H1 (cell line): ENCODE data around the gene ARHGAP15. TPM values are rescaled to one million over a fixed set of nuclear protein-coding genes. Genes with fewer than 3 reads are reported as not detected.

ENCODE experiments used
- CTCF ChIA-PET: fragments of 300-600 bp; sonication (Branson Sonifier 250); formaldehyde crosslinking; loops from one replicate; lab custom pipeline; 2021; ENCODE audit not compliant: partially characterized antibody; lab: Charles Lee
- POLR2A ChIA-PET: fragments of 300-600 bp; sonication (Branson Sonifier 250); formaldehyde crosslinking; loops from one replicate; lab custom pipeline; 2021; ENCODE audit warnings: inconsistent platforms; ENCODE audit not compliant: partially characterized antibody; lab: Charles Lee
- DNase-seq, 2 experiments: peaks; one replicate each; pipeline versions ENCODE4 v3.0.0 to v3.0.0-alpha.2; 2010 to 2022; ENCODE audit warnings: low spot score in 2 of 2, low read depth in 1 of 2, mixed read lengths in 1 of 2
- FAIRE-seq: peaks from 2 replicates; lab custom pipeline; 2011; peaks lifted over from hg19 to GRCh38; lab: Jason Lieb, UNC
- H2AFZ ChIP-seq: 2 replicates; pipeline ENCODE4 v1.8.1; 2012; ENCODE audit warnings: low read length, inconsistent platforms
- H2AK5ac ChIP-seq: 2 replicates; pipeline ENCODE4 v1.6.1; 2013; ENCODE audit warnings: low read depth, low read length
- H2BK120ac ChIP-seq: replicated peaks from 2 replicates; pipeline ENCODE3; 2013; ENCODE audit warnings: low read depth, low read length, inconsistent platforms
- H2BK12ac ChIP-seq: 2 replicates; pipeline ENCODE4 v1.6.1; 2013; ENCODE audit warnings: low read depth, low read length
- H2BK15ac ChIP-seq: 2 replicates; pipeline ENCODE4 v1.6.1; 2013; ENCODE audit warnings: low read length
- H2BK20ac ChIP-seq: 2 replicates; pipeline ENCODE4 v1.6.1; 2013; ENCODE audit warnings: low read length
- H2BK5ac ChIP-seq: 2 replicates; pipeline ENCODE4 v1.6.1; 2013; ENCODE audit warnings: low read depth, low read length
- H3K14ac ChIP-seq: 2 replicates; pipeline ENCODE4 v1.6.1; 2013; ENCODE audit warnings: inconsistent platforms; ENCODE audit not compliant: insufficient read length
- H3K18ac ChIP-seq: 2 replicates; pipeline ENCODE4 v1.6.1; 2013; ENCODE audit warnings: low read length; ENCODE audit errors: extremely low read depth
- H3K23ac ChIP-seq: 2 replicates; pipeline ENCODE4 v1.6.1; 2013; ENCODE audit warnings: inconsistent platforms; ENCODE audit not compliant: insufficient read length
- H3K23me2 ChIP-seq: 2 replicates; pipeline ENCODE4 v1.6.1; 2013; ENCODE audit warnings: low read depth, low read length
- H3K27ac ChIP-seq: 2 replicates; pipeline ENCODE4 v1.6.1; 2011; ENCODE audit warnings: low read depth, low read length, inconsistent platforms
- H3K27me3 ChIP-seq, 4 experiments: replicated peaks in 1 of 4; 1 replicate in 1 of 4; 2 replicates in 3 of 4; pipeline versions ENCODE4 v1.6.1 to v1.8.1; 2011 to 2013; ENCODE audit warnings: low read length in 3 of 4, mild to moderate bottlenecking in 3 of 4, inconsistent platforms in 2 of 4, mixed read lengths in 2 of 4, moderate library complexity in 1 of 4; ENCODE audit not compliant: control insufficient read depth in 3 of 4, insufficient read depth in 3 of 4; ENCODE audit errors: extremely low read depth in 1 of 4
- H3K36me3 ChIP-seq, 4 experiments: 2 replicates each; pipeline versions ENCODE4 v1.6.1 to v1.8.1; 2011 to 2013; ENCODE audit warnings: mild to moderate bottlenecking in 4 of 4, low read length in 3 of 4, moderate library complexity in 2 of 4, control low read depth in 1 of 4, inconsistent platforms in 1 of 4; ENCODE audit not compliant: insufficient read depth in 4 of 4, control insufficient read depth in 2 of 4
- H3K4ac ChIP-seq: replicated peaks from 2 replicates; pipeline ENCODE3; 2013; ENCODE audit warnings: low read length, low read depth, mixed read lengths, inconsistent platforms; ENCODE audit not compliant: insufficient read length
- H3K4me1 ChIP-seq, 4 experiments: replicated peaks in 1 of 4; 1 replicate in 1 of 4; 2 replicates in 3 of 4; pipeline versions ENCODE4 v1.6.1 to v1.8.1; 2011 to 2013; ENCODE audit warnings: low read length in 3 of 4, inconsistent platforms in 2 of 4, mixed read lengths in 1 of 4; ENCODE audit not compliant: insufficient read depth in 4 of 4, control insufficient read depth in 3 of 4
- H3K4me2 ChIP-seq, 2 experiments: 2 replicates each; pipeline versions ENCODE4 v1.6.1 to v1.8.1; 2011 to 2013; ENCODE audit warnings: low read depth in 2 of 2, low read length in 2 of 2, control low read depth in 1 of 2, inconsistent platforms in 1 of 2, mild to moderate bottlenecking in 1 of 2; ENCODE audit not compliant: insufficient read depth in 1 of 2
- H3K4me3 ChIP-seq, 4 experiments: fragments of 200-600, 300-600 bp in 1 of 4; sonication (generic), shearing (Covaris generic), sonication (Bioruptor Twin) in 1 of 4; 2 replicates each; pipeline versions ENCODE4 v1.5.1 to v1.8.1; 2011 to 2016; ENCODE audit warnings: low read length in 4 of 4, low read depth in 3 of 4, control low read depth in 2 of 4, inconsistent platforms in 2 of 4, mild to moderate bottlenecking in 2 of 4, mixed read lengths in 1 of 4, moderate library complexity in 1 of 4; ENCODE audit not compliant: insufficient read depth in 2 of 4; ENCODE audit errors: extremely low read depth in 1 of 4
- H3K56ac ChIP-seq: replicated peaks from 2 replicates; pipeline ENCODE3; 2013; ENCODE audit warnings: low read depth, mild to moderate bottlenecking, mixed read lengths, low read length, inconsistent platforms; ENCODE audit not compliant: insufficient read length
- H3K79me1 ChIP-seq: 2 replicates; pipeline ENCODE4 v1.6.1; 2013; ENCODE audit warnings: low read depth, low read length, control low read depth
- H3K79me2 ChIP-seq, 2 experiments: 2 replicates each; pipeline versions ENCODE4 v1.6.1 to v1.8.1; 2012 to 2013; ENCODE audit warnings: low read length in 2 of 2, mild to moderate bottlenecking in 2 of 2, inconsistent platforms in 1 of 2; ENCODE audit not compliant: insufficient read depth in 2 of 2, control insufficient read depth in 1 of 2
- H3K9ac ChIP-seq, 4 experiments: replicated peaks in 1 of 4; 1 replicate in 1 of 4; 2 replicates in 3 of 4; pipeline versions ENCODE4 v1.6.1 to v1.8.1; 2011 to 2013; ENCODE audit warnings: low read depth in 3 of 4, low read length in 3 of 4, control low read depth in 2 of 4, mild to moderate bottlenecking in 2 of 4, moderate library complexity in 2 of 4, inconsistent platforms in 1 of 4; ENCODE audit errors: extremely low read depth in 1 of 4
- H3K9me3 ChIP-seq, 2 experiments: 2 replicates each; pipeline versions ENCODE4 v1.6.1 to v1.8.1; 2012 to 2013; ENCODE audit warnings: mild to moderate bottlenecking in 2 of 2, moderate library complexity in 2 of 2, control low read depth in 1 of 2, inconsistent platforms in 1 of 2, low read depth in 1 of 2, low read length in 1 of 2, mixed read lengths in 1 of 2; ENCODE audit not compliant: insufficient read depth in 2 of 2
- H4K20me1 ChIP-seq, 2 experiments: replicated peaks in 1 of 2; 2 replicates each; pipeline versions ENCODE3 to v1.8.1; 2011 to 2013; ENCODE audit warnings: inconsistent platforms in 2 of 2, low read length in 2 of 2, mild to moderate bottlenecking in 1 of 2; ENCODE audit not compliant: insufficient read depth in 2 of 2, control insufficient read depth in 1 of 2
- H4K5ac ChIP-seq: 2 replicates; pipeline ENCODE4 v1.6.1; 2013; ENCODE audit warnings: low read length, low read depth, mixed read lengths, inconsistent platforms; ENCODE audit not compliant: insufficient read length
- H4K8ac ChIP-seq: 2 replicates; pipeline ENCODE4 v1.8.0; 2013; ENCODE audit warnings: mild to moderate bottlenecking, moderate library complexity, low read length, inconsistent platforms; ENCODE audit not compliant: insufficient read depth; ENCODE audit errors: extremely low read depth
- H4K91ac ChIP-seq: replicated peaks from 2 replicates; pipeline ENCODE3; 2013; ENCODE audit warnings: low read length, mixed read lengths, inconsistent platforms; ENCODE audit not compliant: insufficient read length
- EP300 ChIP-seq, 2 experiments: IDR thresholded peaks; 1 replicate in 1 of 2; 2 replicates in 1 of 2; pipeline ENCODE4 v1.6.1; 2011 to 2012; ENCODE audit warnings: low read depth in 2 of 2, low read length in 2 of 2, mild to moderate bottlenecking in 2 of 2, borderline replicate concordance in 1 of 2, inconsistent platforms in 1 of 2, moderate library complexity in 1 of 2
- NANOG ChIP-seq: IDR thresholded peaks from 2 replicates; pipeline ENCODE4 v1.6.1; 2011; ENCODE audit warnings: low read length, low read depth, mild to moderate bottlenecking, inconsistent platforms; ENCODE audit not compliant: insufficient read depth, poor library complexity, severe bottlenecking
- SP2 ChIP-seq: IDR thresholded peaks from 2 replicates; pipeline ENCODE4 v1.6.1; 2012; ENCODE audit warnings: mild to moderate bottlenecking, low read length, inconsistent platforms
- WGBS, 2 experiments: shearing (Covaris generic) in 1 of 2; methylation state at CpG; one replicate each; pipeline versions ENCODE4 v1.1.6 to v1.1.7; 2013 to 2015; ENCODE audit warnings: low lambda C conversion rate in 2 of 2, mixed read lengths in 2 of 2, inconsistent platforms in 1 of 2, low coverage in 1 of 2, missing lambda C conversion rate in 1 of 2; ENCODE audit not compliant: insufficient replicate concordance in 2 of 2, insufficient coverage in 1 of 2, insufficient read length in 1 of 2; ENCODE audit errors: extremely low coverage in 1 of 2, missing lambda C conversion rate in 1 of 2; 5-methylcytosine and 5-hydroxymethylcytosine counted together
- polyA plus RNA-seq, 7 experiments: library from polyadenylated mRNA; depleted of rRNA in 3 of 7; stranded (reverse) in 5 of 7; unstranded in 2 of 7; fragments of >200 nt in 5 of 7; fragments of 200-250 nt in 2 of 7; gene quantifications; 1 replicate in 5 of 7; 2 replicates in 1 of 7; 4 replicates in 1 of 7; pipeline versions ENCODE4 v1.2.1 to v1.2.3, GENCODE V29; 2011 to 2013; ENCODE audit warnings: missing spikeins in 2 of 7, mixed read lengths in 2 of 7
- total RNA-seq: library from RNA; stranded (reverse); fragmentation: NEBNext Ultra II Directional; extraction: Animal tissue kit (Norgen Biotek cat#: 25700); gene quantifications from 2 replicates; pipeline ENCODE4 v1.2.1, GENCODE V29; 2021

ARHGAP15 gene
- total and polyA plus RNA-seq, 2 of the 8 experiments (the other 6 are each of a cell fraction or from before 2014, with no cell fraction given), result not detected

GRCh38 chr2:143124445-143124844, 4.8 kb upstream of the ARHGAP15 start:
- Histone ChIP-seq H2BK120ac (no peak overlapping the region), H3K27me3 (peaks cover 0 to 1% (median 0%) of the 10 kb centered on the region in 4 experiments; a peak in 1 of 7 replicates), H4K20me1 (no peaks in the 10 kb centered on the region), H4K91ac (no peak overlapping the region), H2BK12ac (no peak overlapping the region), H3K9me3 (no peaks in the 10 kb centered on the region), H3K27ac (no peak overlapping the region), H2BK15ac (no peak overlapping the region), H3K79me1 (no peaks in the 10 kb centered on the region), H3K23me2 (no peaks in the 10 kb centered on the region), H3K9ac (no peak overlapping the region), H3K4me1 (no peaks in the 10 kb centered on the region), H3K56ac (no peak overlapping the region), H3K79me2 (no peaks in the 10 kb centered on the region), H3K4ac (no peak overlapping the region), H2AFZ (no peak overlapping the region), H2BK5ac (no peak overlapping the region), H3K4me2 (no peak overlapping the region), H3K23ac (no peak overlapping the region), H4K5ac (no peak overlapping the region), H2AK5ac (no peak overlapping the region), H3K4me3 (no peak overlapping the region), H2BK20ac (no peak overlapping the region), H3K36me3 (no peaks in the 10 kb centered on the region), H3K14ac (no peak overlapping the region), H3K18ac (no peak overlapping the region), H4K8ac (no peak overlapping the region)
- ChIA-PET POLR2A (no interaction called here), CTCF (interaction anchor here (0.8 to 3.4 kb wide), 3 partner anchors 13 to 138 kb away, joined by 3 to 19 read pairs (median 3); no protein-coding TSS in a partner anchor)
- FAIRE-seq (no peak), DNase-seq (no peak)
- WGBS, 2 experiments, result 91% methylated on average over 2 of the region's 2 CpGs; no CpG with 5 or more reads in 1 of the 2 experiments
- TF ChIP-seq SP2 (no peak), EP300 (IDR thresholded peaks at IDR 0.05; ENCODE audit: borderline replicate concordance in 1 of 2, low read depth in 2 of 2, low read length in 2 of 2) (no peak), NANOG (no peak)
